Endothelial cell of hepatic sinusoid (primary cell): ENCODE measurements around the gene TBATA.

ENCODE experiments used
- in situ Hi-C: cut with HindIII; loops from 2 replicates; pipeline ENCODE4 v1.10.0; 2017; ENCODE audit warnings: low sequenced_read_pairs

TBATA gene

GRCh38 chr10:70779511-70780369, 5.4 kb downstream of the TBATA start:
- in situ Hi-C loops: no loop called here

- in situ Hi-C loops: no loop called here
Observed at GRCh38 chr10:70779088-70779487, 6.1 kb downstream of the TBATA start.

- in situ Hi-C loops: no loop called here
Observed at GRCh38 chr10:70778267-70778924, 6.8 kb downstream of the TBATA start.

GRCh38 chr10:70777063-70777875, 7.9 kb downstream of the TBATA start:
- in situ Hi-C loops: no loop called here

- in situ Hi-C loops: no loop called here
Observed at GRCh38 chr10:70776455-70777005, 8.6 kb downstream of the TBATA start.

GRCh38 chr10:70775679-70776454, 9.3 kb downstream of the TBATA start:
- in situ Hi-C loops: no loop called here

GRCh38 chr10:70774810-70775678, 10.1 kb downstream of the TBATA start:
- in situ Hi-C loops: loop anchor here (25.0 kb wide), 1 partner anchor 338 kb away; the partner anchor contains the start of gene NODAL

GRCh38 chr10:70773965-70774809, 11.0 kb downstream of the TBATA start:
- in situ Hi-C loops: loop anchor here (25.0 kb wide), 1 partner anchor 337 kb away; the partner anchor contains the start of gene NODAL

GRCh38 chr10:70773461-70773860, 11.7 kb downstream of the TBATA start:
- in situ Hi-C loops: loop anchor here (25.0 kb wide), 1 partner anchor 336 kb away; the partner anchor contains the start of gene NODAL

- in situ Hi-C loops: loop anchor here (25.0 kb wide), 1 partner anchor 335 kb away; the partner anchor contains the start of gene NODAL
Observed at GRCh38 chr10:70772627-70773026, 12.6 kb downstream of the TBATA start.

- in situ Hi-C loops: loop anchor here (25.0 kb wide), 1 partner anchor 334 kb away; the partner anchor contains the start of gene NODAL
Observed at GRCh38 chr10:70771311-70772194, 13.6 kb downstream of the TBATA start.

GRCh38 chr10:70770516-70770915, 14.7 kb downstream of the TBATA start:
- in situ Hi-C loops: loop anchor here (25.0 kb wide), 1 partner anchor 333 kb away; the partner anchor contains the start of gene NODAL

GRCh38 chr10:70770001-70770400, 15.2 kb downstream of the TBATA start:
- in situ Hi-C loops: loop anchor here (25.0 kb wide), 1 partner anchor 333 kb away; the partner anchor contains the start of gene NODAL

GRCh38 chr10:70769121-70769520, 16.1 kb downstream of the TBATA start:
- in situ Hi-C loops: loop anchor here (10.0 to 25.0 kb wide), 2 partner anchors 224 to 332 kb away; partner anchors contain the start of gene NODAL

- in situ Hi-C loops: loop anchor here (10.0 to 25.0 kb wide), 2 partner anchors 223 to 331 kb away; partner anchors contain the start of gene NODAL
Observed at GRCh38 chr10:70768026-70768685, 17.0 kb downstream of the TBATA start.
